NCI-H2029 (cell line): ENCODE results near the gene TMEM272.
"Not testable (repeated sequence)": the region's sequence is repeated elsewhere in the genome, so short reads cannot be mapped to it uniquely, and the experiment has no call there.

Experiments
- DNase-seq: peaks from one replicate; lab custom pipeline; 2025; lab: John Stamatoyannopoulos, UW

TMEM272 gene

DNA sequence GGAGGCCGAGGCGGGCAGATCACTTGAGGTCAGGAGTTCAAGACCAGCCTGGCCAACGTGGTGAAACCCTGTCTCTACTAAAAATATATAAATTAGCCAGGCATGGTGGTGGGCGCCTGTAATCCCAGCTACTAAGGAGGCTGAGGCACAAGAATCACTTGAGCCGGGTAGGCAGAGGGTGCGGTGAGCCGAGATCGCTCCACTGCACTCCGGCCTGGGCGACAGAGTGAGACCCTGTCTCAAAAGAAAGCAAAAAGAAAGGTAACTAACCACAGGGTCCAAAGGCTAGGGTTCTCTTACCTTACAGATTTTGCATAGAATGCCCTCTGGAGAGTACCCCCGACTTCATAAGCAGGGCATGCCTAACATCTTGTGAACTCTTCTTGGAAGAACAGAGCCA is 20.3 kb downstream of the TMEM272 start:
- not testable (repeated sequence) for DNase-seq

- DNase-seq = no peak
Measured at GRCh38 chr13:51823863-51824262, 21.1 kb downstream of the TMEM272 start.

GRCh38 chr13:51823359-51823758 is 21.6 kb downstream of the TMEM272 start:
- no peak for DNase-seq

GRCh38 chr13:51822106-51822815 is 22.7 kb downstream of the TMEM272 start:
- DNase-seq = no peak

DNA sequence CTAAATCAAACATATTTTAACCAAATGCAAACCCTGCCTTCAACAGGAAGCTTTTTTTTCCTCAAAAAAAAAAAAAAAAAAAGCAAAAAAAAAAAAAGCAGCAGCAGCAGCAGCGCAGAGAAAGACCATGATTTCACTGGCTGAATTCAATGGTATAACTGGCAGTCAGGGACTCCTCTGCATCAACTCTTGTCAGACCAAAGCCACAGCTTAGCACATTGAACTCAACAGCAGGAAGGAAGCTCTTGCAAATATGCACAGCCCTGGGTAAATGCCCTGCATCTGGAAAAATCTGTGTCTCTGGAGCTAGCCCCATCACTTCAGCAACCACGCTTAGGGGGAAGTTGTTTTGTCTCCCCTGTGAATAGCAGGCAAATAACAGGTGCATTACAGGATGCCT is 23.4 kb downstream of the TMEM272 start:
- DNase-seq = no peak

DNA sequence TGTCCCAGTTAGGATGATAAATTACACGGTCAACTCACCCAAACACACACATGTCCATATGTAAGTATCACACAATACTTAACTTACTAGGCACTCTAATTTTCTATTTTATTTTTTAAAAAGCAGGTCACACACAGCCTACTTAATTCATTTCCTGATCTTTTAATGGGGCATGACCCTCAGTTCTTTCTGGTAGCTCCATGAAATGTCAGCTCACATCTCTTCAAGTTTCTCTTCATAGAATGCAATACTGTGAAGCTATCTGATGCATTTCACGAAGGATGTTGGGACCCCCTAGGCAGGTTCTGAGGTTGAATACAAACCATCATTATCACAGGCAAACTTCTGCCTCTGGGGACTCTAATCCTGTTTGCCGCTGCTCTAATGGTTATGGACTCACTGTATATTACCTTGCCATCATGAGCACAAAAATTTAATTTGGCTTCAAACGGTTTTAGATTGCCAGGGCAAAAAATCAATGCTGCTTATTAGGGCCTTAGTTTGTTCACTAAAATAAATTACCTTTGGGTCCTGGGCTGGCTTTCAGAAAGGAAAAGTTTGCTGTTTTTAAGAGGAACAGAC is 24.9 kb downstream of the TMEM272 start:
- no peak for DNase-seq

DNA sequence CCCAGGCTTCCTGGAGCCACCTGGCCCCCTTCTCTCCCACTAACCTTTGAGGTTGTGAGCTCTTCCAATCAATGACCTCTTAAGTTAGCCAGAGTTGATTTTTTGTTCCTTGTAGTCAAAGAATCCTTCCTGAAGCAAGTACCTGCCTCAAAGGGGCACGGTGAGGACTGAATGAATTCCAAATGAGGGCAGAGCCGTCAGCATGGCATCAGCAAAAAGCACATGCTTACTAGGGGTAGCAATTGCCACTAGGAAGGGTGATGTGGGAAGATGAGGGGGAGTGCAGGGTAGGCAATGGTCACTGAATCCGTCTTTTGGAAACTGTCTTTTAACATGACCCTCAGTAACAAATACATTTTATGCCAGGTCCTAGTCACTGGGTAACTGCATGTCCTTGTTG is 25.4 kb downstream of the TMEM272 start:
- DNase-seq = no peak

DNA sequence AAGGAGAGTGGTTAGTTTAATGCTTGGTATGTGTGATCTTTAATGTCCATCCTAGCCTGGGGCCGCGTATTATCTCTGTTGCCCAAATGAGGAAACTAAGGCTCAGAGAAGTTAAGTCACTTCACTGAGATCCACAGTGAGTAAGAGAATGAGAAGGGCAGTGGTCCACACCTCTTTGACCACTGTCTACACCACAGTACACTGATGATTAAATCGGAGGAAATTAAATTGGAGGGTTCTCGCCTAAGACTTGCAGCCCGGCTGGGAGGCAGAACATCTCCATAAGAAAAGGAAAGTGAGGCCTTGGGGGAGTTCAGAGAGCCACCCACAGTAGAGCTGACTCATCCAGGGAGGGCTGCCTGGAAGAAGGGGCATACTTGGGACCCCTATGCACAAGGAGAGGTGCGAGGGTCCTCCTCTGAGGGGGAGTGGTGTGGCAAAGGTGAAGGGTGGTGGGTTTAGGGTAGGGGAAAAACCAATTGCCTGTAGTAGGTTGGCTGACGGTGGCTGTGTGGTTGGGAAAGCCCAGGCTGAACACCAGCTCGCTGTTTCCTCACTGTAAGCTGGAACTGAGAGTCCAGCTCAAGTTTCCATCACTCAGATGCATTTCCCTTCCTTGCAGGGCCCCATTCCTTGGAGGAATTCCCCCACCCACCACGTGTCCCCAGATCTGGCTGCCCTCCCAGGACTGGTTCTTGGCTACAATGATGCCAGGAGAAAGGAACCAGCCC is 26.0 kb downstream of the TMEM272 start:
- no peak for DNase-seq

- no peak for DNase-seq
Measured at GRCh38 chr13:51818276-51818675, 26.7 kb downstream of the TMEM272 start.

- no peak for DNase-seq
Measured at GRCh38 chr13:51817717-51818116, 27.3 kb downstream of the TMEM272 start.

DNA sequence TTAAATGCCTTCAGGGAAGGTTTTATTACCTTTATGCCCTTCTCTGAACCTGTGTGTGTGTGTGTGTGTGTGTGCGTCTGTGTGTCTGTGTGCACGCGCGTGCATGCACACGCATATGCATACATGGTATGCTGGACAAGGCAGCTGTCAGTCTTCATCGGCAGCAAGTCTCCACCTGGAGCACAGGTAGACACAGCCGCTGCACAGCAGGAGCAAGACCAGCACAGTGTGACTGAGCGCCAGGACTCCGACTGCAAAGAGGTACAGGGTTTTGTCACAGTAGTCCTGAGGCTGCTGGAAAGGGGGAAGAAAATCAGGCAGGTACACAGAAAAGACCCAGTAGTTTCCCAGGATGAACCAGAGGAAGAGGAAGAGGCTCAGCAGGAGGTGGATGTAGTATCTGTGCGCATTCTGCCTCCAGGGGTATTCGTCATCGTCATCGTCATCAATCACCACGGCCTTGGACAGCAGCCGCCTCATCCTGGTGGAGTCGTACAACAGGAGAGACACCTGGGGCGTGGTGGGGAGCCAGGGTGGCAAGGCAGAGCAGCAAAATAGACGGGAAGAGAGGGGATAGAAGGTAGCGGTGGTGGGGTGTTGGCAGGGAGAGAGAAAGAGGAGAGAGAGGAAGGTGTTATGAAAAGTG is 28.2 kb downstream of the TMEM272 start:
- DNase-seq = no peak

- DNase-seq = no peak
Measured at GRCh38 chr13:51815848-51816247, 29.1 kb downstream of the TMEM272 start.

DNA sequence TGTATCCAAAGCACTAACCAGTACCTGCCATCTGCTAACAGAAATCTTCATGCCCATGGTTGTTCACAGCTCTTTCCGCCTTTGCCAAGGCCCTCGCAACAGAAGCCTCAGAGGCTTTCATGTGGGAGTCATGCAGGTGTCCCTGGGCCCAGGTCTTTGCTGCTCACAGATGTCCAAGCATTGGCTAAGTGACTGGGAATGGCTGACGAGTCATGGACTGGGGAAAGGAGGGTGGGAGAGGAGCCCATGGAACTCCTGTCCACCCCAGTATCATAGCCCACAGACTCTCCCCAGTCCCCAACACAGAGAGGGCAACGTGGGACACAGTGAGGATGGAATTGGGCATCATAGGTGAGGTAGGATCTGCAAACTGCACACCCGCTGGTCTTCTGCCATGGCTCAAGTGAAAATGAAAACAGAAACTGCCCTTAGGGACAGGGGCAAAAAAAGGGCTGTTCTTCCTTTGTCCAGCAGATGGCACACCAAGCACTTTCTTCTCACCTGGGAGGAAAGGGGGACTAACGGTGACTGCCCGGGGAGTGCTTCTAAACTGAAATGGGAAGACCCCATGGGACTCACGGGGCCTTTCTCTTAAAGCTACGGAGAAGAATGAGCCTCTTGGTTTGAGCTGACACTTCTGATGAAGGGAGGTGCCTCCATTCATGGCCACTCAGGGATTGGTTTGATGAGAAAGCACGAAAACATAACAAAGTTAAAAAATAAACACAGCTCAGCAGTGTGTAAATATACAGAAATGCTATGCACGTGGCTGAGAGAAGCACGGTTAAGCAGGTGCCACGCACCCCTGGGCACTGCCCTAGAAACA is 29.9 kb downstream of the TMEM272 start:
- no peak for DNase-seq

DNA sequence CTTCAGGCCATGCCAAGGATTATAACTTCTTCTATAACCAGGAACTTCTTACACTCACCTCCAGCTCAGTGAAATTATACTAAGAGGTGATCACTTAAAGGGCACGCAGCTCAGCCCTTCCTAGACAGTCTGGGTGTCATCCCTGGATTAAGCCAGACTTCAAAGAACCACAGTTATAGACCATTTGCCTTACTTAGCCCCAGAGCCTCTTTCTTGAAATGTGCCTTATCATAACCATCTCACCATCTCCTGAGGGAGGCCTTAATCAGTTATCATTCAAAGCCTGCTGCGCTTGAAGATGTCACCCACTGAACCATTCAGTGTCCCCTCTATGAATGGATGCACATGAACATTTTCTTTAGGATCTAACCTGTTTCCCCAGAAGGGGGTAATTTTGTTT is 30.9 kb downstream of the TMEM272 start:
- no peak for DNase-seq

DNA sequence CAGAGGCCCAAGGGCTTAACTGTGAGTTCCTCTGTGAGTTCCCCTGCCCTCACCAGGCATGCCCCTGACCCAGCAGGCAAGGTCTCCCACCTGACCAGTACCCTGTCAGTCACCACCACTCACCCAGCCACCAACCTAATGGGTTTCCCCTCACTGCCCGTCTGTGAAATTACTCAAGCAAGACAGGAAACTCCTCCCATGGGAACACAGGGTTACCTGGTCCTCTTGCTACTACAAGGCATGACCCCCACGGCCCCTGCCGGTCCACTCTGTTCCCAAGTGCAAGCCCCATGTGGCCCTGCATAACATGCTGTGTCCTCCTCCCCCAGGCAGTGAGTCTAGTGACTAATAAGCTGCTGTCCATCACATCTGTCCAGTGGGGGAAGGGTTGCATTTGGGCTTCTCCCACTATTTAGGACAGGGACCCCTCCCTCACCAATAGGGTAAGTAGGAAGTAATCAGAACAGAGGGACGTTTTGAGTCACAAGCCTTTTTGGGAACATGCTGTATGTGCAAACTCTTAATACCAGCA is 33.0 kb downstream of the TMEM272 start:
- DNase-seq = no peak

DNA sequence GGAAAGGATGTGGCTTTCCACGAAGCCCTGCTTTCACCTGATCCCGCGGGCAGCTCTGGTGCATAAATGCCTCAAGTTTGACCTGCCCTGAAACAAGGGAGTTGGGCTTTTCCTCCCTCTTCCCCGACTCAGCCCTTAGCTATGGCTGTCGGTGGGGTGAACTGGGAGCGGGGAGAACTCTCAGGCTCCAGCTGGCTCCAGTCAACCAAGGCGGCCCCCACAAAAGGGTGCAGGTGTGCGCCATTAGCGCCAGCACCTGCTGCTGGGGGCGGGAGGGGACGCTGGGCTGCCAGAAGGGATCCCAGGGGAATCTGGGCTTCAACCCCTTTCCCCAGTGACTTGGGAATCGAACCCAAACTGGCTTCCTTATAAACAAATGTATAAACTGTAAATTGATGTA is 33.9 kb downstream of the TMEM272 start:
- DNase-seq = no peak

DNA sequence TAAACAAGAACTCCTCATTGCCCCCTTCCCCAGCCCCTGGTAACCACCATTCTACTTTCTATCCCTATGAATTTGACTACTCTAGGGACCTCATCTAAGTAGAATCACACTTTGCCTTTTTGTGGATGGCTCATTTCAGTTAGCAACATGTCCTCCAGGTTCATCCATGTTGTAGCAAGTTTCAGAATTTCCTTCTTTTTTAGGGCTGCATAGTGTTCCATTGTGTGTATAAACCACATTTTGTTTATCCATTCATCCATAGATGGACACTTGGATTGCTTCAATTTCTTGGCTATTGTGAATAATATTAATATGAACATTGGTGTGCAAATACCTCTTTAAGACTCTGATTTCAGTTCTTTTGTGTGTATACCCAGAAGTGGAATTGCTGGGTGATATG is 36.2 kb downstream of the TMEM272 start:
- no peak for DNase-seq

DNA sequence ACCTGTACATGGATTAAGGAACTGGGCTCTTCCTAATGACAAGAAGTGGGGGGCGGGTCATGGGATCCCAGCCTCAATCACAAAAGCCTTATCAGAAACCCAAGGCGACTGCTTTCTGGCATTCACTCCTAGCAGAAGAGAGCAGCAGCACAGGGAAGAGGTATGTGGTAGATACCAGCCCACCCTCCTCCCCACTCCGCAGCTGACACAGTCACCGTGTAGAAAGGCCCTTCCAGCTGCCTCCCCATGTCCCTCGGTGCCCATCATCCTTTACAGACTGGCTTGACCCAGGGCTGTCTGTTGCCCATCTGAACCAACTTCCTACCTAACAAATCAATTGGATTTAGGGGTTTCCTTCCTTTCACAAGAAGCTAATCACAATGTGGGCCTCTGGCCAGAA is 37.9 kb downstream of the TMEM272 start:
- DNase-seq = no peak

- peak; percentile 38 for DNase-seq
Measured at GRCh38 chr13:51806566-51806965, 38.4 kb downstream of the TMEM272 start.

GRCh38 chr13:51805925-51806324 is 39.1 kb downstream of the TMEM272 start:
- no peak for DNase-seq

GRCh38 chr13:51805313-51805712 is 39.7 kb downstream of the TMEM272 start:
- DNase-seq = no peak
